Erythroblast (primary cell): ENCODE measurements around the gene SHF.

ENCODE experiments used
- GATA1 ChIP-seq: IDR thresholded peaks from 2 replicates; pipeline ENCODE4 v1.6.1; 2011; ENCODE audit warnings: low read depth, mild to moderate bottlenecking, control low read depth, low read length, moderate library complexity
- POLR2A ChIP-seq: IDR thresholded peaks from 2 replicates; pipeline ENCODE4 v1.6.1; 2011; ENCODE audit warnings: mild to moderate bottlenecking, low read length

DNA sequence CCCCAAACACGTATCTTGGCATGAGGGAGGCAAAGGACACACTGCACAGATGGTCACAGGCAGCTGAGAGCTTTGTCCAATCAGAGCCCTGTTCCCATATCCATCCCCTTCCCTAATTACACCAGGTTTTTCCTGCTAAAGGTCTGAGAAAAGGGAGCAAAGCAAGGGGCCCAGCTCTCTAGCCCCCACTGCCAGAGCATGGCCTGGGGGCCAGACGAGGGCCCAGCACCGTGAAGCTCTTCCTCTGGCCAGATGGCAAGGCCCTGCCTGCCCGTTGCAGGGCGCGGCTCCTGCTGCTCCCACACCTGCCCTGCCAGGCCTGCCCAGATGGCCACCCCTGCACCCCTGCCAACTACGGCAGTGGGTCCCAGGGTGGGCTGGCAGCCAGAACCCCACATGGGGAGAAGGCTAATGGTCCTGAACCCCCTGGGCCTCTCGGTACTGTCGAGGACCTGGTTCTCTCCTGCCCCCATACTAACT lies 3.2 kb downstream of the SHF start:
- TF ChIP-seq POLR2A (no peak), GATA1 (no peak)
